ENCODE data around the gene SLC38A9. TPM values are rescaled to one million over a fixed set of nuclear protein-coding genes. Genes with fewer than 3 reads are reported as not detected.

SLC38A9 gene
- total and polyA plus RNA-seq, 2 of the 8 experiments (the other 6 are each of a cell fraction or from before 2014, with no cell fraction given) = 29.2 to 43.7 TPM

DNA sequence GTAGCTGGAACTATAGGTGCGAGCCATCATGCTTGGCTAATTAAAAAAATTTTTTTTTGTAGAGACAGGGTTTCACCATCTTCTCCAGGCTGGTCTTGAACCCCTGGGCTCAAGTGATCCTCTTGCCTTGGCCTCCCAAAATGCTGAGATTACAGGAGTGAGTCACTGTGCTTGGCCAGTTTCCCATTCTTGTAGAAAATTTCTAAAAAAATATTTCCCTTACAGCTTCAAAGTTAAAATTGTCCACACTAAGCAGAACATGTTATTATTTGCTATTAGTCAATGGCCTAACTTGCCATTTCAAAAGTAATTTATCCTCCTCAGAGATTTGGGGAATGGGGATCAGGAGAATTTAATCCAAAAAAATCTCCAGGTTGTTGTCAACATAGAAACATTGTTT lies 40.1 kb downstream of the SLC38A9 start (continued):
- TF ChIP-seq, protein P1, sequence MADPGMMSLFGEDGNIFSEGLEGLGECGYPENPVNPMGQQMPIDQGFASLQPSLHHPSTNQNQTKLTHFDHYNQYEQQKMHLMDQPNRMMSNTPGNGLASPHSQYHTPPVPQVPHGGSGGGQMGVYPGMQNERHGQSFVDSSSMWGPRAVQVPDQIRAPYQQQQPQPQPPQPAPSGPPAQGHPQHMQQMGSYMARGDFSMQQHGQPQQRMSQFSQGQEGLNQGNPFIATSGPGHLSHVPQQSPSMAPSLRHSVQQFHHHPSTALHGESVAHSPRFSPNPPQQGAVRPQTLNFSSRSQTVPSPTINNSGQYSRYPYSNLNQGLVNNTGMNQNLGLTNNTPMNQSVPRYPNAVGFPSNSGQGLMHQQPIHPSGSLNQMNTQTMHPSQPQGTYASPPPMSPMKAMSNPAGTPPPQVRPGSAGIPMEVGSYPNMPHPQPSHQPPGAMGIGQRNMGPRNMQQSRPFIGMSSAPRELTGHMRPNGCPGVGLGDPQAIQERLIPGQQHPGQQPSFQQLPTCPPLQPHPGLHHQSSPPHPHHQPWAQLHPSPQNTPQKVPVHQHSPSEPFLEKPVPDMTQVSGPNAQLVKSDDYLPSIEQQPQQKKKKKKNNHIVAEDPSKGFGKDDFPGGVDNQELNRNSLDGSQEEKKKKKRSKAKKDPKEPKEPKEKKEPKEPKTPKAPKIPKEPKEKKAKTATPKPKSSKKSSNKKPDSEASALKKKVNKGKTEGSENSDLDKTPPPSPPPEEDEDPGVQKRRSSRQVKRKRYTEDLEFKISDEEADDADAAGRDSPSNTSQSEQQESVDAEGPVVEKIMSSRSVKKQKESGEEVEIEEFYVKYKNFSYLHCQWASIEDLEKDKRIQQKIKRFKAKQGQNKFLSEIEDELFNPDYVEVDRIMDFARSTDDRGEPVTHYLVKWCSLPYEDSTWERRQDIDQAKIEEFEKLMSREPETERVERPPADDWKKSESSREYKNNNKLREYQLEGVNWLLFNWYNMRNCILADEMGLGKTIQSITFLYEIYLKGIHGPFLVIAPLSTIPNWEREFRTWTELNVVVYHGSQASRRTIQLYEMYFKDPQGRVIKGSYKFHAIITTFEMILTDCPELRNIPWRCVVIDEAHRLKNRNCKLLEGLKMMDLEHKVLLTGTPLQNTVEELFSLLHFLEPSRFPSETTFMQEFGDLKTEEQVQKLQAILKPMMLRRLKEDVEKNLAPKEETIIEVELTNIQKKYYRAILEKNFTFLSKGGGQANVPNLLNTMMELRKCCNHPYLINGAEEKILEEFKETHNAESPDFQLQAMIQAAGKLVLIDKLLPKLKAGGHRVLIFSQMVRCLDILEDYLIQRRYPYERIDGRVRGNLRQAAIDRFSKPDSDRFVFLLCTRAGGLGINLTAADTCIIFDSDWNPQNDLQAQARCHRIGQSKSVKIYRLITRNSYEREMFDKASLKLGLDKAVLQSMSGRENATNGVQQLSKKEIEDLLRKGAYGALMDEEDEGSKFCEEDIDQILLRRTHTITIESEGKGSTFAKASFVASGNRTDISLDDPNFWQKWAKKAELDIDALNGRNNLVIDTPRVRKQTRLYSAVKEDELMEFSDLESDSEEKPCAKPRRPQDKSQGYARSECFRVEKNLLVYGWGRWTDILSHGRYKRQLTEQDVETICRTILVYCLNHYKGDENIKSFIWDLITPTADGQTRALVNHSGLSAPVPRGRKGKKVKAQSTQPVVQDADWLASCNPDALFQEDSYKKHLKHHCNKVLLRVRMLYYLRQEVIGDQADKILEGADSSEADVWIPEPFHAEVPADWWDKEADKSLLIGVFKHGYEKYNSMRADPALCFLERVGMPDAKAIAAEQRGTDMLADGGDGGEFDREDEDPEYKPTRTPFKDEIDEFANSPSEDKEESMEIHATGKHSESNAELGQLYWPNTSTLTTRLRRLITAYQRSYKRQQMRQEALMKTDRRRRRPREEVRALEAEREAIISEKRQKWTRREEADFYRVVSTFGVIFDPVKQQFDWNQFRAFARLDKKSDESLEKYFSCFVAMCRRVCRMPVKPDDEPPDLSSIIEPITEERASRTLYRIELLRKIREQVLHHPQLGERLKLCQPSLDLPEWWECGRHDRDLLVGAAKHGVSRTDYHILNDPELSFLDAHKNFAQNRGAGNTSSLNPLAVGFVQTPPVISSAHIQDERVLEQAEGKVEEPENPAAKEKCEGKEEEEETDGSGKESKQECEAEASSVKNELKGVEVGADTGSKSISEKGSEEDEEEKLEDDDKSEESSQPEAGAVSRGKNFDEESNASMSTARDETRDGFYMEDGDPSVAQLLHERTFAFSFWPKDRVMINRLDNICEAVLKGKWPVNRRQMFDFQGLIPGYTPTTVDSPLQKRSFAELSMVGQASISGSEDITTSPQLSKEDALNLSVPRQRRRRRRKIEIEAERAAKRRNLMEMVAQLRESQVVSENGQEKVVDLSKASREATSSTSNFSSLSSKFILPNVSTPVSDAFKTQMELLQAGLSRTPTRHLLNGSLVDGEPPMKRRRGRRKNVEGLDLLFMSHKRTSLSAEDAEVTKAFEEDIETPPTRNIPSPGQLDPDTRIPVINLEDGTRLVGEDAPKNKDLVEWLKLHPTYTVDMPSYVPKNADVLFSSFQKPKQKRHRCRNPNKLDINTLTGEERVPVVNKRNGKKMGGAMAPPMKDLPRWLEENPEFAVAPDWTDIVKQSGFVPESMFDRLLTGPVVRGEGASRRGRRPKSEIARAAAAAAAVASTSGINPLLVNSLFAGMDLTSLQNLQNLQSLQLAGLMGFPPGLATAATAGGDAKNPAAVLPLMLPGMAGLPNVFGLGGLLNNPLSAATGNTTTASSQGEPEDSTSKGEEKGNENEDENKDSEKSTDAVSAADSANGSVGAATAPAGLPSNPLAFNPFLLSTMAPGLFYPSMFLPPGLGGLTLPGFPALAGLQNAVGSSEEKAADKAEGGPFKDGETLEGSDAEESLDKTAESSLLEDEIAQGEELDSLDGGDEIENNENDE (IDR thresholded peaks at IDR 0.05; ENCODE audit: insufficient replicate concordance, low read length) = no peak
- TF ChIP-seq CHD2 (IDR thresholded peaks at IDR 0.05; ENCODE audit: low read length) (no peak), SP4 (IDR thresholded peaks at IDR 0.05; ENCODE audit: low read length) (no peak), TEAD4 (IDR thresholded peaks at IDR 0.05; ENCODE audit: low read depth, low read length) (no peak), BRCA1 (IDR thresholded peaks at IDR 0.05; ENCODE audit: low read depth, low read length) (no peak), ASH2L (IDR thresholded peaks at IDR 0.05; ENCODE audit: low read length) (no peak), TAF1 (IDR thresholded peaks at IDR 0.05; ENCODE audit: low read depth, low read length) (no peak)

Data from H1 (cell line).